HG03097 (cell line): Measurements from ENCODE around the gene SNX20.
A peak's percentile ranks its signal among the peaks of the same experiment; 100 is the strongest.

Source experiments
- ATAC-seq: cut with Tn5 transposase; IDR thresholded peaks from one replicate; pipeline ENCODE4 v1.9.1; 2021; ENCODE audit not compliant: unreplicated experiment, low FRiP score

SNX20 gene

GRCh38 chr16:50681021-50681885 lies at the start of gene SNX20:
TSS of gene SNX20 (minus strand) at chr16:50681312. CDS start at chr16:50677526, 3,786 bp downstream.
- peak; percentile 45 for ATAC-seq

- ATAC-seq, result no peak
These were observed 43.2 kb upstream of the SNX20 start for GRCh38 chr16:50724306-50724705.

- no peak for ATAC-seq
These were observed 41.8 kb upstream of the SNX20 start for GRCh38 chr16:50722960-50723359.

- ATAC-seq, result no peak
These were observed 41.3 kb upstream of the SNX20 start for GRCh38 chr16:50722405-50722737.

GRCh38 chr16:50721549-50722404 lies 40.7 kb upstream of the SNX20 start:
- no peak for ATAC-seq

- no peak for ATAC-seq
These were observed 38.6 kb upstream of the SNX20 start for GRCh38 chr16:50719401-50720337.

GRCh38 chr16:50718761-50719400 lies 37.8 kb upstream of the SNX20 start:
- no peak for ATAC-seq

GRCh38 chr16:50718061-50718760 lies 37.1 kb upstream of the SNX20 start:
- no peak for ATAC-seq

GRCh38 chr16:50717494-50717893 lies 36.4 kb upstream of the SNX20 start:
- ATAC-seq, result no peak

GRCh38 chr16:50717091-50717490 lies 36.0 kb upstream of the SNX20 start:
- ATAC-seq, result no peak

- ATAC-seq, result no peak
These were observed 31.8 kb upstream of the SNX20 start for GRCh38 chr16:50712956-50713355.

GRCh38 chr16:50712560-50712898 lies 31.4 kb upstream of the SNX20 start:
- ATAC-seq, result no peak

- ATAC-seq, result no peak
These were observed 30.9 kb upstream of the SNX20 start for GRCh38 chr16:50711862-50712559.

- ATAC-seq, result no peak
These were observed 29.9 kb upstream of the SNX20 start for GRCh38 chr16:50711040-50711439.

- ATAC-seq, result no peak
These were observed 28.9 kb upstream of the SNX20 start for GRCh38 chr16:50709980-50710379.

GRCh38 chr16:50709061-50709684 lies 28.1 kb upstream of the SNX20 start:
- ATAC-seq, result no peak

GRCh38 chr16:50708373-50709060 lies 27.4 kb upstream of the SNX20 start:
- ATAC-seq, result no peak

- ATAC-seq, result no peak
These were observed 25.1 kb upstream of the SNX20 start for GRCh38 chr16:50706250-50706649.
